HG02840 (cell line): Measurements from ENCODE around the gene IMPG2.
"Not testable (repeated sequence)": the region's sequence is repeated elsewhere in the genome, so short reads cannot be mapped to it uniquely, and the experiment has no call there.

Experiments used
- ATAC-seq: cut with Tn5 transposase; IDR thresholded peaks from one replicate; pipeline ENCODE4 v1.9.1; 2021; ENCODE audit warnings: mild to moderate bottlenecking, moderate library complexity, moderate number of reproducible peaks; ENCODE audit not compliant: unreplicated experiment, low FRiP score

Gene IMPG2

GRCh38 chr3:101320475-101320874 lies at the start of gene IMPG2:
Gene IMPG2 (minus strand): TSS chr3:101320575. CDS start chr3:101320372, 203 bp downstream.
- ATAC-seq: no peak

- ATAC-seq: no peak
Measured at GRCh38 chr3:101362406-101362805, 42.0 kb upstream of the IMPG2 start.

GRCh38 chr3:101351829-101352228 lies 31.5 kb upstream of the IMPG2 start:
- ATAC-seq: no peak

- no peak for ATAC-seq
Measured at GRCh38 chr3:101340591-101340990, 20.2 kb upstream of the IMPG2 start.

GRCh38 chr3:101333883-101334282 lies 13.5 kb upstream of the IMPG2 start:
- ATAC-seq: no peak

GRCh38 chr3:101329016-101329673 lies 8.8 kb upstream of the IMPG2 start:
- ATAC-seq: no peak

- ATAC-seq: no peak
Measured at GRCh38 chr3:101325393-101326134, 5.2 kb upstream of the IMPG2 start.

- ATAC-seq: no peak
Measured at GRCh38 chr3:101319531-101319930, 844 bp downstream of the IMPG2 start.

GRCh38 chr3:101312545-101312944 lies 7.8 kb downstream of the IMPG2 start:
- ATAC-seq: no peak

- ATAC-seq: no peak
Measured at GRCh38 chr3:101311676-101312075, 8.7 kb downstream of the IMPG2 start.

GRCh38 chr3:101310978-101311375 lies 9.4 kb downstream of the IMPG2 start:
- no peak for ATAC-seq

GRCh38 chr3:101308147-101308772 lies 12.1 kb downstream of the IMPG2 start:
- ATAC-seq: not testable (repeated sequence)

GRCh38 chr3:101303836-101304235 lies 16.5 kb downstream of the IMPG2 start:
- ATAC-seq: no peak

GRCh38 chr3:101303089-101303731 lies 17.2 kb downstream of the IMPG2 start:
- no peak for ATAC-seq

GRCh38 chr3:101300073-101300472 lies 20.3 kb downstream of the IMPG2 start:
- ATAC-seq: no peak

- ATAC-seq: no peak
Measured at GRCh38 chr3:101292027-101292426, 28.3 kb downstream of the IMPG2 start.

- ATAC-seq: no peak
Measured at GRCh38 chr3:101288294-101288693, 32.1 kb downstream of the IMPG2 start.

- ATAC-seq: no peak
Measured at GRCh38 chr3:101284757-101285156, 35.6 kb downstream of the IMPG2 start.

GRCh38 chr3:101281521-101282030 lies 38.8 kb downstream of the IMPG2 start:
- ATAC-seq: no peak

- no peak for ATAC-seq
Measured at GRCh38 chr3:101279765-101280385, 40.5 kb downstream of the IMPG2 start.
